Stimulated activated CD4-positive, alpha-beta T cell treated with anti-CD3 and anti-CD28 coated beads, Interleukin-4, amount 100 ng/mL, for 1 hour (primary cell): ENCODE data around the gene C22orf39.
A peak's percentile ranks its signal among the peaks of the same experiment; 100 is the strongest.

Experiments
- DNase-seq: peaks from one replicate; pipeline ENCODE4 v3.0.0-alpha.2; 2020

C22orf39 gene, protein sequence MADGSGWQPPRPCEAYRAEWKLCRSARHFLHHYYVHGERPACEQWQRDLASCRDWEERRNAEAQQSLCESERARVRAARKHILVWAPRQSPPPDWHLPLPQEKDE

GRCh38 chr22:19447330-19448075, at the start of gene C22orf39:
Gene C22orf39 (minus strand): TSS chr22:19447711. CDS start chr22:19447688, 23 bp downstream.
- DNase-seq, result peak; percentile 83

GRCh38 chr22:19497245-19497644, 49.7 kb upstream of the C22orf39 start:
- no peak for DNase-seq

DNA sequence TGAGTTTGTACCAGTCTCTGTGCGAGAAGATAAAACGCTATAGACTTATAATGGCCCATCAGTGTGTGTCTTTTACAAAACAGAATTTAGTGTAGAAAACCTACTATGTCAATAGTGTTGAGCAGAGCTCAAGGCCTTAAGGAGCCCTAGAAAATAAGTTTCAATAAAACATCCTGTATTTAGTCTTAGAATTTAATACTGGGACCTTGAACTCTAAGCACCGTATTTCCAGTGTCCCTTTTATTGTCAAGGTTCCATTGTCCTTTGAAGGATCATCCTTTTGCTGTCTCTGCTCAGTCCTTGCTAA, 48.8 kb upstream of the C22orf39 start:
- DNase-seq, result no peak

DNA sequence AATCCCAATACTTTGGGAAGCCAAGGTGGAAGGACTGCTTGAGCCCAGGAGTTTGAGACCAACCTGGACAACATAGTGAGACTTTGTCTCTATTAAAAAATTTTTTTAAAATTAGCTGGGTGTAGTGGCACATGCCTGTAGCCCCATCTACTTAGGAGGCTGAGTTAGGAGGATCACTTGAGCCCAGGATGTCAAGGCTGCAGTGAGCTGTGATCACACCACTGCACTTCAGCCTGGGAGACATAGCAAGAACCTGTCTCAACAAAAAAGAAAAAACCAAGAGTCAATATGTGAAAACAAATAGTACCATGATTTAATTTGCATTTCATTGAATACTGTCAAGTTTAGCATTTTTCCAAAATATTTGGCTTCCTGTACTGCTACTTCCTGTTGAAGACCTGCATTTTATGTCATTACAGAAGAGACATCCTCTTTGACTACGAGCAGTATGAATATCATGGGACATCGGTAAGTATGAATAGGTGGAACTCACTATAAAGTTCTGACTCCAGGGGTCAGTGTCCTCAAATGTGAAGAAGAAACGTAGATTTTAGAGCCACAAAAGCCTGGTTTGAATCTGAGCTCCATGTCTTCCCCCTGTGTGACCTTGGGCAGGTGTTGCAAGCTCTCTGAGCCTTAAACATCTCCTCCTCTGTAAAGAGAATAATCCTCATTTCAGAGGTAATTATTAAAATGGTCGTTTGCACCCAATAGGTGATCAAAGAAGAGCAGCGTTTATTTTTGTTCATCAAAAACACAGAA, 48.2 kb upstream of the C22orf39 start:
- DNase-seq, result no peak

DNA sequence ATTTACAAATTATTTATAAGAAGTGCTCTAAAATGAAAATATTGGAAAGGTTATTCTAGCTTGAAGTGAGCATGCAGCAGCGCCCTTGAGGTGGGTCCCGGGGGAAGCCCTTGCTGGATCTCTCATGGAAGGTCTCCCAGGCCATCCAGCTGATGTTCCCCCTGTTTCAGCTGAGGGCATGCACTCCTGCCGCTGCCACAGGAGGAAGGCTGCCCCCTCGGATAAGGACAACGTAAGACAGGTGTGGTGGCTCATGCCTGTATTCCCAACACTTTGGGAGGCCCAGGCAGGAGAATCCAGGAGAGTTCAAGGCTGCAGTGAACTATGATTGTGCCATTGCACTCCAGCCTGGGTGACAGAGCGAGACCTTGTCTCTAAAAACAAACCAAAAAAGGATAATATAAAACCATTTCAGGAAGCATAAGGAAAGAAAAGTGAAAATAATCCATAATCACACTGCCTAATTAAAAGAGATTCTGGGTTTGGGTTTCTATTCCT, 47.2 kb upstream of the C22orf39 start:
- DNase-seq, result no peak

DNA sequence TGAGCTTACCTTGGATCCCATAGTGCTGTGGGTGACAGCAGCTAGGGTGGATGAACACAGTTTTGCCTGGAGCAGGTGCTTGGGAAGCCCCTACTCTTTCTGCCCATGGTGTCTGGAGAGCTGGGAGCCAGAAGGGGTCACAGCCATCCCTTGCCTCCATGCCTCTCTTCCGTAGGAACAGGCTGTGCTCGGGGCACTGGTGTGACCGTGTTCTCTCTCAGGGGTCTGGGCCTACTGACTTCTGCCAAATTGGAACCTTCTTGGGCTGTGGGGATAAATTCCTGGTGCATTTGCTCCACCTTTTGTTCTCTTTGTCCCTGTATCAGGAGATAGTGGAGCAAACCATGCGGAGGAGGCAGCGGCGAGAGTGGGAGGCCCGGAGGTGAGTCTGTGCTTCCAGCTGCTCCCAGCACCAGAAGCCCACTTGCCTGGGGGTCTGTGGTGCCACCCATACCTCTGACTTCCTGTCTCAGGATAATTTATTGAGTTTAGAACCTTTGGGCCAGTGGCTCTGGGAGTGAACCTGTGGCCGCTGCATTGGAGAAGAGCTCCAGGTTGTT, 46.6 kb upstream of the C22orf39 start:
- no peak for DNase-seq

DNA sequence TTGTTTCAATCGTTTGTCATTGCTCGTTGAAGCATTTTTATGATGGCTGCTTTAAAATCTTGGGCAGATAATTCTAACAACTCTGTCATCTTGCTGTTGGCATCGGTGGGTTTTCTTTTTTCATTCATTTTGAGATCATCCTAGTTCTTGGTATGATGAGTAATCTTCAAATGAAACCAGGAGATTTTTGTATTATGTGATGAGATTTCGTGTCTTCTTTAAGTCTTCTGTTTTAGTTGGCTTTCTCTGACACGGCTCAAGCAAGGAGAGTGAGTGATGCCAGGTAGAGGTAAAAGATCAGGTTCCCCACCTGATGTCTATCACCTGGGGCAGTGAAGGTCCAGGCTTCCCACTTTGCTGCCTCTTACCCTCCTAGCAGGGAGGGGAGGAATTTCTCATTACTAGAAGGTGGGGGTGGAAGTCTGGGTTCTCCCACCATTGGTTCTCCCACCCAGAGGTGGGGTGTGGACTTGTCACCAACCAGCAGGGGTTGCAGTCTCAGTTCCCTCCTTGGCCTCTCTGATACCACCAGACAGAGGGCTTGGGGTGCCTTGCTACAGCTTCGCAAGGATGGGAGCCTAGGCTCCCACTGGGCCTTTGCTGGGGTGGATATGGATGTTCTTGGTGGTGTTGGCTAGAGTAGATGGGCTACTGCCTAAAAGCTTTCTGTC, 45.1 kb upstream of the C22orf39 start:
- no peak for DNase-seq

DNA sequence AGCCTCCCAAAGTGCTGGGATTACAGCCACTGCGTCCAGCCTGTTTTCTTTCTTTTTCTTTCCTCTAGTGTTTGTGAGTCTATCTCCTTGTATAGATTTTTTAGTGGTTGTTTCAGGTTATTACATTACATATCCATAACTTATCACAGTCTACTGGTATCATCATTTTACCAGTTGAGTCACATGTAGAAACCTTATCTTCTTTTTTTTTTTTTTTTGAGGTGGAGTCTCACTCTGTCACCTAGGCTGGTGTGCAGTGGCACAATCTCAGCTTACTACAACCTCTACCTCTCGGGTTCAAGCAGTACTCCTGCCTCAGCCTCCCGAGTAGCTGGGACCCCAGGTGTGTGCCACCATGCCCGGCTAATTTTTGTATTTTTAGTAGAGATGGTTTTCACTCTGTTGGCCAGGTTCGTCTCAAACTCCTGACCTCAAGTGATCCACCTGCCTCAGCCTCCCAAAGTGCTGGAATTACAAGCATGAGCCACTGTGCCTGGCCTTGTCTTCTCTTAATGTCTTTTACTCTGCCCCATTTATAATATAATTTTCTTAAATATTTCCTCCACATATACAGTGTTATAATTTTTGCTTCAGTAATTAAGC, 43.2 kb upstream of the C22orf39 start:
- DNase-seq, result no peak

GRCh38 chr22:19488884-19489843, 41.7 kb upstream of the C22orf39 start:
- no peak for DNase-seq

DNA sequence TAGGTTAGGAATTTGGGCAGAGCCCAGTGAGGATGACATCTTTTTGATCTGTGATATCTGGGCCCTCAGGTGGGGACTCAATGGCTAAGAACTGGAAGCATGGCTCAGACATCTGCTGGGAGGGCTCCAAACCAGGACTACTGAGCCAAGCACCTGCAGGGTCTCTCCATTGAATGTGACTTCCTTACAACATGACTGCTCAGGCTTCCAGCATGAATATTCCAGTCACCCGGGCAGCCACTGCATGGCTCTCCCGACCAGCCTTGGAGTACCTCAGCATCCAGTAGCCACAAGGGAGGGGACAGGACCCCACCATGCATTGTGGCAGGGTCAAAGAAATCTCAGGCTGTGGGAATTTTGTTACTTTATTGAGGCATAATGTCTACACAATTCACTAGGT, 40.8 kb upstream of the C22orf39 start:
- no peak for DNase-seq

GRCh38 chr22:19483481-19484244, 36.2 kb upstream of the C22orf39 start:
- DNase-seq, result no peak

- no peak for DNase-seq
These were observed 34.8 kb upstream of the C22orf39 start for GRCh38 chr22:19482297-19482696.

DNA sequence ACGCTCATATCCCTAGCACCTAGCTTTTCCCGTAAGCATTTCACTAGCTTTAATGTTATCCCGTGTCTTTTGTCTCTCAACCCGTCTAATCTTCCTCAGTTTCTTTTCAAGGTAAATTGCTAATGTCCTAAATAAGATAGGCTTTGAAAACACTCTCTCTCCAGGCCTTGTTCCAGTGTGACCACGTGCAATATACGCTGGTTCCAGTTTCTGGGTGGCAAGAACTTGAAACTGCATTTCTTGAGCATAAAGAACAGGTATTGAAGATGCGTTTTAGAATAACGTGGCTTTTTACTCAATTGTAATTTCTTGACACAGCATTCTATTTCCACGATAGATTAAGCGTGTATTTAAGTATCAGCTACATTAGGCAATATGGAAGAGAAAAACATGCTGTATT, 33.3 kb upstream of the C22orf39 start:
- DNase-seq, result no peak

DNA sequence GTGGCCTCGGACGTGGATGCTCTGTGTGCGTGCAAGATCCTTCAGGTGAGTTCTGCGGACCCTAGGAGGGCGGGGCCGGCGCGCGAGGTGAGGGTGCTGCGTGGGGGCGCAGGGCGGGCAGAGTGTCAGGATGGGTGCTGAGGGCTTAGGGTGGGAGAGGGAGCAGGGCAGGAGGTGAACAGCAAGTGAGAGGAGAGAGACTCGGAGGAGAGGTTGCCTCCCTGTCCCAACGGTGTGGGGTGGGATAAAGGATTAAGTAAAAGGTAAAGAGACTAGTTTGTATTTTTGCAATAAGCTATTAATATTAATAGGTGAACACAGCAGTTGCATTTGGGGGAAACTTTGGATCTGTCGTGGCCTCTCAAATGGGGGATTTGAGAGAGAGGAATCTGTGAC, 32.7 kb upstream of the C22orf39 start:
- no peak for DNase-seq

DNA sequence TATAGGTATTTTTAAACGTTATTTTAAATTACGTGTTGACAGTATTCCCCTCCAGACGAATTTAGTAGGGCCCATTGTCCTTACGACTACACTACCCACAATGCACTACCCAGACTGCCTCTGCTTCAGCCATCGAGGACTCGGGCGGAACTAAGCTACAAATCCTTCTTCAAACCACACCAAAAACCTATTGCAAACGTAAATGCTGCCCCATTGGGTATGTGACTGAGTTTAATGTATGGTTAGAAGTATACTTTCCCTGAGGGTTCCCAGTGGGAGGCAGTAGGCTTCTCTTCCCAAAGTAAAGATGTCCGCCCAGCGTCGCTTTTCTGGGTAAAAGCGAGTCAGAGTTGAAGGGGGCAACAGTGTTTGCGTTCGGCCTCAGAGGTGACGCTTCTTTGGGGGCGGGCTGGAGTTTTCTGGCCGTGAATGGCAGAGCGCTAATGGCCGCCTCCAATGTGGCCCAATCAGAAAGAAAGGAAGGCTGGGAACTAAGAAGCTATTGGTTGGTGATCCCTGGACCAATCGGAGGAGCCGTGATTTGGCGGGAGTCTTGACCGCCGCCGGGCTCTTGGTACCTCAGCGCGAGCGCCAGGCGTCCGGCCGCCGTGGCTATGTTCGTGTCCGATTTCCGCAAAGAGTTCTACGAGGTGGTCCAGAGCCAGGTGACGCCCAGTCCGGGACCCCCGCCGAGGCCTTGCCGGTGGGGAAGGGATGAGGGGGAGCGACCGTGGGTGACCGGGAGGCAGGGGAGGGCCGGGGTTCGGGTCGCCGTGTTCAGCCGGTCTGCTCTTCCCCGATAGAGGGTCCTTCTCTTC, 32.1 kb upstream of the C22orf39 start, which contains the start of gene CDC45:
CDC45 (plus strand) TSS at position 566 of the 818 bp plus-strand sequence; CDS start at position 615, 49 bp downstream.
- peak; percentile 91 for DNase-seq

DNA sequence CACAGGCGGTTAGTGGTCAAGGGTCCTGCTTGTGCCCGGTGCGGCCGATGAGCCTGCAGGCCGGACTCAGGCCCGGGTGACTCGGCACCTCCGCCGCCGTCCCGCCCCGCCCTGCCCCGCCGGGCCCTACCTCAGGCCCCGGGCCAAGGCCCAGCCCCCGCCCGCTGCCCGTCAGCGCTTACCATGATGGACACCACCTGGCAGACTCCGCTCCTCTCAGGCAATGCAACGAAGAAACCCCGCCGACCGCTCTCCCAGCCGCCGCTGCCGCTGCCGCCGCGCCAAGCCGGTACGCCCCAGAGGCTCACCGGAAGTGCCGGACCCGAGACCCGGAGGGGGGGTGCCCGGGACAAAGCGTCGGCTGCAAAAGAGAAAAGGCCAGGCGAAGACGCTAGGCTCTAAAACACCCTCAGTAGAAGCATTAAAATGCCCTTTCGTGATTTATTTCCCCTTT, 31.4 kb upstream of the C22orf39 start, which contains the start of gene UFD1:
UFD1 (minus strand) TSS at position 293 of the 454 bp plus-strand sequence; CDS start at position 185, 108 bp downstream.
- peak; percentile 77 for DNase-seq

- DNase-seq, result no peak
These were observed 30.8 kb upstream of the C22orf39 start for GRCh38 chr22:19478045-19478900.

DNA sequence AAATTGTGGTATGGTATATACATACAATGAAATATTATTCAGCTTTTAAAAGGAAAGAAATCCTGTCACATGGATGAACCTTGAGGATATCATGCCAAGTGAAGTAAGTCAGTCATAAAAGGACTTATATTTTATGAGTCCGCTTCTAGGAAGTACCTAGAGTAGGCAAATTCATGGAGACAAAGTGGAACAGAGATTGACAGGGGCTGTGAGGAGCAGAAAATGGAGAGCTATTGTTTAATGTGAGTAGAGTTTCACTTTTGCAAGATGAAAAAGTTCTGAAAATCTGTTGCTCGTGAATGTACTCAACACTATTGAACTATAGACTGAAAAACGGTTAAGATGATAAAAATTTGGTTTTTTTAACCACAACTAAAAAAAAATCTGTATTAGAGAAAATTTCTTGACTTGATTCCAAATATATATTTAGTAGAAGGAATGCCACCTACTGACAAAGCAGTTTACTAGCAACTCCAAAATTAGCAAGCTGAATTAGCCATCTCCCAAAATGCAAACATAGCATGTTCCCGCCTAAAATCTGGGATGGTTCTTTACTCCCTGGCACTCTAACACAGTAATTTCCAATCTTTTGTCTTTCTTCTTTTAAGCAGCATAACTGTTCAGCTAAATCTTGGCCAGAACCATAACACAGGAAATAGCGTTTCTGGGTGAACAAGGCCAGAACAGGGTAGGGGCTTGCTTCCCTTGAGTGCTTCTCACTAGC, 30.0 kb upstream of the C22orf39 start:
- no peak for DNase-seq
